Measurements from ENCODE around the gene DCAF8. TPM values are rescaled to one million over a fixed set of nuclear protein-coding genes. Genes with fewer than 3 reads are reported as not detected.

Gene DCAF8
- total and polyA plus RNA-seq, 2 experiments from 2014 or later, result 55.0 to 104 TPM

DNA sequence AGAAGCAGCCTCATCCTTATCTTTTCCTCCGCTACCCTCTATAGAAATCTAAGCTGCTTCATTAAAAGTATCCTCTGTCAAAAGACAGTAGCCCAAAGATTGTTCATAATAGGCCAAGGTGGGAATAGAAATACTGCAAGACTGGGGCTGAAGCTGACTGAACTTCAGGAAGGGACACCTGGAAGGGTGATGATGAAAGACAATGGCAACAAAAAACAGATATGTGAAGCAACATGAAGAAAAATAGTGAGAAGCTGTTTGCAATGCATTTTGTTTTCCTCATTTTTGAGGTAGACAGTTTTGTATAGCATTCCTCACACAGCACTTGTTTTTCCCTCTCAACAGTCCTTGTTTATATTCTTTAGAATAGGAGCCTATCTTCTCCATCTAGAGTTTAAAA, 16.9 kb downstream of the DCAF8 start (continued):
- TF ChIP-seq EZH2phosphoT487 (IDR thresholded peaks at IDR 0.05; ENCODE audit: unreplicated experiment) (no peak), STAT1 (IDR thresholded peaks at IDR 0.05; ENCODE audit: unreplicated experiment) (no peak), NANOG (IDR thresholded peaks at IDR 0.05; ENCODE audit: borderline replicate concordance) (no peak), CREB1 (CRISPR knock-in tag; IDR thresholded peaks at IDR 0.05; ENCODE audit: low read depth) (no peak), JUNB (IDR thresholded peaks at IDR 0.05; ENCODE audit: unreplicated experiment) (no peak), EZH2 (IDR thresholded peaks at IDR 0.05; ENCODE audit: low read depth, unreplicated experiment) (no peak), ZNF331 (CRISPR knock-in tag; IDR thresholded peaks at IDR 0.05; ENCODE audit: low read depth) (no peak)
- TF ChIP-seq, protein P1, sequence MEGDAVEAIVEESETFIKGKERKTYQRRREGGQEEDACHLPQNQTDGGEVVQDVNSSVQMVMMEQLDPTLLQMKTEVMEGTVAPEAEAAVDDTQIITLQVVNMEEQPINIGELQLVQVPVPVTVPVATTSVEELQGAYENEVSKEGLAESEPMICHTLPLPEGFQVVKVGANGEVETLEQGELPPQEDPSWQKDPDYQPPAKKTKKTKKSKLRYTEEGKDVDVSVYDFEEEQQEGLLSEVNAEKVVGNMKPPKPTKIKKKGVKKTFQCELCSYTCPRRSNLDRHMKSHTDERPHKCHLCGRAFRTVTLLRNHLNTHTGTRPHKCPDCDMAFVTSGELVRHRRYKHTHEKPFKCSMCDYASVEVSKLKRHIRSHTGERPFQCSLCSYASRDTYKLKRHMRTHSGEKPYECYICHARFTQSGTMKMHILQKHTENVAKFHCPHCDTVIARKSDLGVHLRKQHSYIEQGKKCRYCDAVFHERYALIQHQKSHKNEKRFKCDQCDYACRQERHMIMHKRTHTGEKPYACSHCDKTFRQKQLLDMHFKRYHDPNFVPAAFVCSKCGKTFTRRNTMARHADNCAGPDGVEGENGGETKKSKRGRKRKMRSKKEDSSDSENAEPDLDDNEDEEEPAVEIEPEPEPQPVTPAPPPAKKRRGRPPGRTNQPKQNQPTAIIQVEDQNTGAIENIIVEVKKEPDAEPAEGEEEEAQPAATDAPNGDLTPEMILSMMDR (conservative IDR thresholded peaks at IDR 0.05; ENCODE audit: low read depth in 2 of 2), result no peak
- TF ChIP-seq, protein P2, sequence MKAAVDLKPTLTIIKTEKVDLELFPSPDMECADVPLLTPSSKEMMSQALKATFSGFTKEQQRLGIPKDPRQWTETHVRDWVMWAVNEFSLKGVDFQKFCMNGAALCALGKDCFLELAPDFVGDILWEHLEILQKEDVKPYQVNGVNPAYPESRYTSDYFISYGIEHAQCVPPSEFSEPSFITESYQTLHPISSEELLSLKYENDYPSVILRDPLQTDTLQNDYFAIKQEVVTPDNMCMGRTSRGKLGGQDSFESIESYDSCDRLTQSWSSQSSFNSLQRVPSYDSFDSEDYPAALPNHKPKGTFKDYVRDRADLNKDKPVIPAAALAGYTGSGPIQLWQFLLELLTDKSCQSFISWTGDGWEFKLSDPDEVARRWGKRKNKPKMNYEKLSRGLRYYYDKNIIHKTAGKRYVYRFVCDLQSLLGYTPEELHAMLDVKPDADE (IDR thresholded peaks at IDR 0.05), result no peak
- TF ChIP-seq, protein P3, sequence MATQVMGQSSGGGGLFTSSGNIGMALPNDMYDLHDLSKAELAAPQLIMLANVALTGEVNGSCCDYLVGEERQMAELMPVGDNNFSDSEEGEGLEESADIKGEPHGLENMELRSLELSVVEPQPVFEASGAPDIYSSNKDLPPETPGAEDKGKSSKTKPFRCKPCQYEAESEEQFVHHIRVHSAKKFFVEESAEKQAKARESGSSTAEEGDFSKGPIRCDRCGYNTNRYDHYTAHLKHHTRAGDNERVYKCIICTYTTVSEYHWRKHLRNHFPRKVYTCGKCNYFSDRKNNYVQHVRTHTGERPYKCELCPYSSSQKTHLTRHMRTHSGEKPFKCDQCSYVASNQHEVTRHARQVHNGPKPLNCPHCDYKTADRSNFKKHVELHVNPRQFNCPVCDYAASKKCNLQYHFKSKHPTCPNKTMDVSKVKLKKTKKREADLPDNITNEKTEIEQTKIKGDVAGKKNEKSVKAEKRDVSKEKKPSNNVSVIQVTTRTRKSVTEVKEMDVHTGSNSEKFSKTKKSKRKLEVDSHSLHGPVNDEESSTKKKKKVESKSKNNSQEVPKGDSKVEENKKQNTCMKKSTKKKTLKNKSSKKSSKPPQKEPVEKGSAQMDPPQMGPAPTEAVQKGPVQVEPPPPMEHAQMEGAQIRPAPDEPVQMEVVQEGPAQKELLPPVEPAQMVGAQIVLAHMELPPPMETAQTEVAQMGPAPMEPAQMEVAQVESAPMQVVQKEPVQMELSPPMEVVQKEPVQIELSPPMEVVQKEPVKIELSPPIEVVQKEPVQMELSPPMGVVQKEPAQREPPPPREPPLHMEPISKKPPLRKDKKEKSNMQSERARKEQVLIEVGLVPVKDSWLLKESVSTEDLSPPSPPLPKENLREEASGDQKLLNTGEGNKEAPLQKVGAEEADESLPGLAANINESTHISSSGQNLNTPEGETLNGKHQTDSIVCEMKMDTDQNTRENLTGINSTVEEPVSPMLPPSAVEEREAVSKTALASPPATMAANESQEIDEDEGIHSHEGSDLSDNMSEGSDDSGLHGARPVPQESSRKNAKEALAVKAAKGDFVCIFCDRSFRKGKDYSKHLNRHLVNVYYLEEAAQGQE (IDR thresholded peaks at IDR 0.05; ENCODE audit: unreplicated experiment), result no peak

DNA sequence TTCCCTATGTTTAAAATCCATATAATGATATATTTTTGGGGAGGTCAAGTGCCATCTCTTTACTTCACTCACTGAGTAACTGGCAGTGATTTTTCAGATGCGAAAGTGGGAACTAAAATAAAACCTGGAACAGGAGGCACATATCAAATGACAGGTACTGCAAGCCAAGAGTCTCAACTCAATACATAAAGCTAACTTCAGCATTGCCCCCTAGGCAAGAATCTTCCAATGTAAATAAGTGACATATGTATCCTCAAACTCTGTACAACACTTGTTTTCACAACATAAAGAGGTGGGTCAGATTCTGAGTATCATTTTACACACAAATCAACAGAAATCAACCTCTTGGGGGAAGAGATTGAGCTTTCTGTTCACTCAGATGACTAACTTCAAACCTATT, 18.1 kb downstream of the DCAF8 start:
- no peak overlapping the region for H3K4me2 ChIP-seq
- no peak overlapping the region for H2AFZ ChIP-seq
- ATAC-seq (no peak), DNase-seq (ENCODE audit: low spot score) (no peak)
- H3K27ac ChIP-seq (ENCODE audit: low read depth), result peak overlapping the region; percentile 56
- peaks cover 36% of the 10 kb centered on the region for H4K20me1 ChIP-seq (replicated peaks; ENCODE audit: insufficient read depth)
- H3K9me3 Mint-ChIP-seq, result no peaks in the 10 kb centered on the region
- peaks cover 30% of the 10 kb centered on the region for H3K36me3 Mint-ChIP-seq (ENCODE audit: low read depth)
- H3K27ac Mint-ChIP-seq, result no peak overlapping the region
- H3F3A ChIP-seq (replicated peaks; ENCODE audit: low read depth), result 0 out of 2 replicates have a peak, but pooled peaks cover 3% of the 10 kb centered on the region
- peaks cover 5% of the 10 kb centered on the region; the same call in 1 of the 2 replicates for H3K4me1 ChIP-seq (ENCODE audit: insufficient read depth)
- peaks cover 20% of the 10 kb centered on the region for H3K36me3 ChIP-seq (ENCODE audit: insufficient read depth)
- no peak overlapping the region for H3K4me3 ChIP-seq
- no peaks in the 10 kb centered on the region for H3K9me2 ChIP-seq (ENCODE audit: insufficient read depth)
- no peaks in the 10 kb centered on the region for H3K27me3 ChIP-seq (ENCODE audit: insufficient read depth)
- peaks cover 7% of the 10 kb centered on the region; the same call in 2 of the 3 replicates for H3K4me1 Mint-ChIP-seq
- H3K79me2 ChIP-seq (replicated peaks; ENCODE audit: insufficient read depth), result peaks cover 71% of the 10 kb centered on the region
- H3K27me3 Mint-ChIP-seq (ENCODE audit: insufficient read depth, low read depth, poor library complexity), result peaks cover 2% of the 10 kb centered on the region
- no peak overlapping the region for H3K4me3 Mint-ChIP-seq
- TF ChIP-seq CREB1 (CRISPR knock-in tag; IDR thresholded peaks at IDR 0.05; ENCODE audit: low read depth), result no peak
- no peak for TF ChIP-seq JUNB (IDR thresholded peaks at IDR 0.05; ENCODE audit: unreplicated experiment)
- TF ChIP-seq, protein P2 (IDR thresholded peaks at IDR 0.05), result no peak
- no peak for TF ChIP-seq ZNF114 (CRISPR knock-in tag; IDR thresholded peaks at IDR 0.05)

All from GM23338 (cell line).